Neuronal stem cell (in vitro differentiated cells): ENCODE results near the gene TBX20.

Experiments used
- DNase-seq: peaks from one replicate; pipeline ENCODE4 v3.0.0-alpha.2; 2013; ENCODE audit warnings: low spot score
- H2AFZ ChIP-seq: one replicate; pipeline ENCODE4 v1.6.1; 2013; ENCODE audit warnings: mild to moderate bottlenecking, low read length, inconsistent platforms
- H2AK5ac ChIP-seq: 2 replicates; pipeline ENCODE4 v1.6.1; 2013; ENCODE audit warnings: low read depth, mild to moderate bottlenecking, inconsistent platforms, low read length, moderate library complexity, mixed read lengths
- H2BK120ac ChIP-seq: 2 replicates; pipeline ENCODE4 v1.6.1; 2013; ENCODE audit warnings: low read depth, mild to moderate bottlenecking, inconsistent platforms, low read length, moderate library complexity, mixed read lengths
- H2BK12ac ChIP-seq: one replicate; pipeline ENCODE4 v1.6.1; 2013; ENCODE audit warnings: low read length, inconsistent platforms
- H2BK15ac ChIP-seq: 2 replicates; pipeline ENCODE4 v1.6.1; 2013; ENCODE audit warnings: mild to moderate bottlenecking, low read length, inconsistent platforms, mixed read lengths
- H2BK5ac ChIP-seq: one replicate; pipeline ENCODE4 v1.6.1; 2013; ENCODE audit warnings: inconsistent platforms, mild to moderate bottlenecking, low read length, moderate library complexity
- H3K14ac ChIP-seq: one replicate; pipeline ENCODE4 v1.6.1; 2013; ENCODE audit warnings: low read length, inconsistent platforms
- H3K18ac ChIP-seq: 2 replicates; pipeline ENCODE4 v1.6.1; 2013; ENCODE audit warnings: low read length, inconsistent platforms
- H3K23ac ChIP-seq: 2 replicates; pipeline ENCODE4 v1.6.1; 2013; ENCODE audit warnings: low read depth, mild to moderate bottlenecking, mixed read lengths, low read length, inconsistent platforms; ENCODE audit not compliant: poor library complexity
- H3K27ac ChIP-seq: replicated peaks from 3 replicates; pipeline ENCODE4 v1.5.1; 2013; ENCODE audit warnings: low read length, inconsistent platforms
- H3K27me3 ChIP-seq, 3 experiments: 2 replicates each; pipeline ENCODE4 v1.6.1; 2013; ENCODE audit warnings: low read length in 3 of 3, mild to moderate bottlenecking in 2 of 3, inconsistent platforms in 1 of 3, low read depth in 1 of 3, mixed read lengths in 1 of 3, moderate library complexity in 1 of 3; ENCODE audit not compliant: control insufficient read depth in 3 of 3, insufficient read depth in 3 of 3
- H3K36me3 ChIP-seq, 2 donors: replicated peaks in 1 of 2; 2 replicates each; pipeline ENCODE4 v1.6.1; 2013; ENCODE audit warnings: low read length in 2 of 2; ENCODE audit not compliant: control insufficient read depth in 2 of 2, insufficient read depth in 2 of 2
- H3K4ac ChIP-seq: 2 replicates; pipeline ENCODE4 v1.6.1; 2013; ENCODE audit warnings: inconsistent platforms, mild to moderate bottlenecking, low read length, moderate library complexity
- H3K4me1 ChIP-seq, 2 donors: 1 replicate in 1 of 2; 2 replicates in 1 of 2; pipeline ENCODE4 v1.6.1; 2013; ENCODE audit warnings: low read length in 2 of 2, low read depth in 1 of 2; ENCODE audit not compliant: control insufficient read depth in 2 of 2, insufficient read depth in 1 of 2
- H3K4me2 ChIP-seq: one replicate; pipeline ENCODE4 v1.6.1; 2013; ENCODE audit warnings: mild to moderate bottlenecking, low read length, inconsistent platforms; ENCODE audit not compliant: insufficient read depth, poor library complexity, severe bottlenecking
- H3K4me3 ChIP-seq, 2 donors: 2 replicates each; pipeline ENCODE4 v1.5.1; 2013; ENCODE audit warnings: low read length in 2 of 2, mild to moderate bottlenecking in 2 of 2, inconsistent platforms in 1 of 2, moderate library complexity in 1 of 2
- H3K79me1 ChIP-seq: one replicate; pipeline ENCODE4 v1.6.1; 2013; ENCODE audit warnings: low read depth, mild to moderate bottlenecking, inconsistent platforms, low read length, moderate library complexity
- H3K9ac ChIP-seq: one replicate; pipeline ENCODE4 v1.6.1; 2013; ENCODE audit warnings: mild to moderate bottlenecking, low read depth, low read length, inconsistent platforms; ENCODE audit not compliant: poor library complexity
- H3K9me3 ChIP-seq, 2 donors: replicated peaks in 1 of 2; 2 replicates each; pipeline versions ENCODE3 to v1.6.1; 2013; ENCODE audit warnings: low read length in 2 of 2, mild to moderate bottlenecking in 2 of 2, inconsistent platforms in 1 of 2, low read depth in 1 of 2, mixed read lengths in 1 of 2, moderate library complexity in 1 of 2; ENCODE audit not compliant: control insufficient read depth in 2 of 2, insufficient read depth in 1 of 2
- H4K8ac ChIP-seq: one replicate; pipeline ENCODE4 v1.6.1; 2013; ENCODE audit warnings: low read depth, mild to moderate bottlenecking, inconsistent platforms, low read length, moderate library complexity
- H4K91ac ChIP-seq: one replicate; pipeline ENCODE4 v1.6.1; 2013; ENCODE audit warnings: low read length, low read depth, mild to moderate bottlenecking, inconsistent platforms; ENCODE audit not compliant: poor library complexity
- WGBS, 2 donors: extraction: QIAGEN DNeasy Blood & Tissue Kit; methylation state at CpG; one replicate each; pipeline ENCODE4 v1.1.7; 2013; ENCODE audit warnings: missing lambda C conversion rate in 2 of 2, mixed read lengths in 1 of 2; ENCODE audit not compliant: insufficient read length in 2 of 2, insufficient replicate concordance in 1 of 2; ENCODE audit errors: extremely low coverage in 2 of 2; 5-methylcytosine and 5-hydroxymethylcytosine counted together

The TBX20 gene

GRCh38 chr7:35261041-35261440 is 7.1 kb upstream of the TBX20 start:
- no peak for DNase-seq
- peak overlapping the region; percentile 76 for H2AFZ ChIP-seq
- no peaks in the 10 kb centered on the region for H3K79me1 ChIP-seq
- no peak overlapping the region for H4K91ac ChIP-seq
- peaks cover 0 to 9% of the 10 kb centered on the region in 2 donors for H3K4me1 ChIP-seq
- peaks cover 1 to 14% of the 10 kb centered on the region in 2 donors for H3K9me3 ChIP-seq
- H3K9ac ChIP-seq: no peak overlapping the region
- H2BK5ac ChIP-seq: no peak overlapping the region
- H3K27me3 ChIP-seq: peaks cover 51 to 80% (median 77%) of the 10 kb centered on the region in 3 experiments
- H2BK15ac ChIP-seq: no peak overlapping the region
- WGBS, 2 donors: no CpG with 5 or more reads among the region's 21 CpGs
- no peak overlapping the region for H3K27ac ChIP-seq
- H3K23ac ChIP-seq: peak overlapping the region; percentile 65
- H2BK12ac ChIP-seq: no peak overlapping the region
- H3K36me3 ChIP-seq: no peaks in the 10 kb centered on the region
- peak overlapping the region; percentile 63 for H3K4me2 ChIP-seq
- no peak overlapping the region for H4K8ac ChIP-seq
- H3K14ac ChIP-seq: no peak overlapping the region
- H3K18ac ChIP-seq: peak overlapping the region; percentile 69
- no peak overlapping the region for H2BK120ac ChIP-seq
- no peak overlapping the region for H3K4ac ChIP-seq
- no peak overlapping the region for H2AK5ac ChIP-seq
- peak overlapping the region in 1 of 2 donors; percentile 5 for H3K4me3 ChIP-seq

DNA sequence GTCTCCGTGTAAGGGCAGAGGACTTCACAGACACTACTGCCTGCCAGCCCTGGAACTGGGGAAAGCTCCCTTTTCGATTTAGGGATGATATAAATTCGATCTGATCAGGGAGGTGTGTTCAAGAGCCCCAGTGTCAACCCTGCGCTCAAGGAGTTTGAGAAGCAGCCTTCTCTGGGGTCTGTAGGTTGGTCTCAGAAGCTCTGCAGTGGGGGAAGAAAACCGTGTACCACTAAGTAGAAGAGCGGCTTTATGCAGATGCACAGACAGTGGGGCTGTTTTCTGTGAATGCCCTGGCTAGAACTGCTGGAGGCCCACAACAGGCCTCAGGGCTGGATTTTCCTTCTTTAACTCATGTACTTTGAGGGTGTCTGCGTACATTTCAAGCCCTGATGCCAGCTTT is 6.3 kb upstream of the TBX20 start:
- H2AK5ac ChIP-seq: no peak overlapping the region
- no peak overlapping the region for H2AFZ ChIP-seq
- no peaks in the 10 kb centered on the region for H3K79me1 ChIP-seq
- no peak overlapping the region for H4K91ac ChIP-seq
- H3K18ac ChIP-seq: no peak overlapping the region
- no CpG with 5 or more reads among the region's 7 CpGs for WGBS, 2 donors
- no peaks in the 10 kb centered on the region for H3K36me3 ChIP-seq
- peaks cover 1 to 14% of the 10 kb centered on the region in 2 donors for H3K9me3 ChIP-seq
- no peak overlapping the region for H3K14ac ChIP-seq
- DNase-seq: no peak
- no peak overlapping the region for H3K4me2 ChIP-seq
- peaks cover 0 to 9% of the 10 kb centered on the region in 2 donors for H3K4me1 ChIP-seq
- H3K27me3 ChIP-seq: peaks cover 51 to 88% (median 85%) of the 10 kb centered on the region in 3 experiments
- H3K23ac ChIP-seq: no peak overlapping the region
- no peak overlapping the region for H3K27ac ChIP-seq
- H2BK12ac ChIP-seq: no peak overlapping the region
- H3K9ac ChIP-seq: no peak overlapping the region
- H2BK120ac ChIP-seq: no peak overlapping the region
- H3K4me3 ChIP-seq: no peak overlapping the region
- H3K4ac ChIP-seq: no peak overlapping the region
- no peak overlapping the region for H2BK15ac ChIP-seq
- no peak overlapping the region for H2BK5ac ChIP-seq
- H4K8ac ChIP-seq: no peak overlapping the region

DNA sequence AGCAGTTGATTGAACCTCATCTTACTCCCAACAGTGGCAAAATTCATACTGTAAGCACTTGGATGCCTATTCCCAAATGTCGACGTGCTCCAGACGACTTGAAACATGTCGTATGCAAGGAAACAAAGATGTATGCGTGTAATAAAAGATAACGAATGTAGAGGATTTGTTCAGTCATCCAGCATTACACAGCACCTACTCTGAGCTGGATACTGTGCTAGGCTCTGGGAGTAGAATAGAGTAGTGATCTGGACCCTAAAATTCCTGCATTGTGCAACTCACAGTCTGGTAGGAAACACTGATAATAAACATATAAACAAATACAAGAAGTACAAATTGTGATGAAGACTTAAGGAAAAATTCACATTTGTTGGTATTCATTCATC is 5.6 kb upstream of the TBX20 start:
- no peaks in the 10 kb centered on the region for H3K79me1 ChIP-seq
- no peak overlapping the region for H2BK12ac ChIP-seq
- no peak overlapping the region for H3K23ac ChIP-seq
- H2BK120ac ChIP-seq: no peak overlapping the region
- H2AFZ ChIP-seq: no peak overlapping the region
- no peak overlapping the region for H3K4me2 ChIP-seq
- no peak overlapping the region for H3K4me3 ChIP-seq
- H3K14ac ChIP-seq: no peak overlapping the region
- H3K27ac ChIP-seq: no peak overlapping the region
- WGBS, 2 donors: no CpG with 5 or more reads among the region's 6 CpGs
- H2AK5ac ChIP-seq: no peak overlapping the region
- no peak overlapping the region for H4K91ac ChIP-seq
- H4K8ac ChIP-seq: no peak overlapping the region
- peaks cover 56 to 95% (median 92%) of the 10 kb centered on the region in 3 experiments for H3K27me3 ChIP-seq
- H2BK5ac ChIP-seq: no peak overlapping the region
- H3K9ac ChIP-seq: no peak overlapping the region
- no peak overlapping the region for H3K18ac ChIP-seq
- H3K4ac ChIP-seq: no peak overlapping the region
- no peak for DNase-seq
- H3K36me3 ChIP-seq: no peaks in the 10 kb centered on the region
- H3K9me3 ChIP-seq: peaks cover 1 to 14% of the 10 kb centered on the region in 2 donors
- no peak overlapping the region for H2BK15ac ChIP-seq
- peaks cover 0 to 9% of the 10 kb centered on the region in 2 donors for H3K4me1 ChIP-seq

GRCh38 chr7:35258868-35259522 is 5.1 kb upstream of the TBX20 start:
- H3K4me3 ChIP-seq: no peak overlapping the region

More at GRCh38 chr7:35258868-35259522, 5.1 kb upstream of the TBX20 start:
- WGBS, 2 donors: no CpG with 5 or more reads among the region's 27 CpGs
- Histone ChIP-seq H3K9ac (no peak overlapping the region), H2AK5ac (no peak overlapping the region), H2AFZ (no peak overlapping the region), H2BK120ac (no peak overlapping the region), H3K27ac (no peak overlapping the region), H2BK5ac (no peak overlapping the region), H3K18ac (no peak overlapping the region), H2BK12ac (no peak overlapping the region), H3K4me1 (peaks cover 0 to 9% of the 10 kb centered on the region in 2 donors), H4K91ac (no peak overlapping the region), H3K36me3 (no peaks in the 10 kb centered on the region), H3K9me3 (peaks cover 1 to 14% of the 10 kb centered on the region in 2 donors), H3K4ac (no peak overlapping the region), H3K14ac (no peak overlapping the region), H4K8ac (no peak overlapping the region), H3K27me3 (peaks cover 60 to 100% (median 97%) of the 10 kb centered on the region in 3 experiments), H3K23ac (no peak overlapping the region), H3K4me2 (no peak overlapping the region), H3K79me1 (no peaks in the 10 kb centered on the region), H2BK15ac (no peak overlapping the region)
- DNase-seq: no peak
